GM13976 (cell line): ENCODE results near the gene AQP2.

Experiments
- DNase-seq: peaks from one replicate; pipeline ENCODE4 v3.0.0; 2012; ENCODE audit warnings: low spot score
- in situ Hi-C: fragments of 300-500 bp; cut with MboI; formaldehyde crosslinking; loops from one replicate; pipeline ENCODE4 v1.12.0; 2022; ENCODE audit warnings: low sequenced_read_pairs, mixed read lengths, inconsistent platforms; ENCODE audit not compliant: unreplicated experiment
- TF ChIP-seq, protein P1 (sequence below): IDR thresholded peaks from 2 replicates; pipeline ENCODE4 v1.5.1; 2012; ENCODE audit warnings: borderline replicate concordance, mild to moderate bottlenecking; ENCODE audit not compliant: insufficient read depth; ENCODE audit errors: extremely low read depth, missing control alignments, control extremely low read depth

The AQP2 gene

GRCh38 chr12:49941556-49942511 lies 8.7 kb upstream of the AQP2 start:
- DNase-seq, result no peak
- TF ChIP-seq, protein P1, sequence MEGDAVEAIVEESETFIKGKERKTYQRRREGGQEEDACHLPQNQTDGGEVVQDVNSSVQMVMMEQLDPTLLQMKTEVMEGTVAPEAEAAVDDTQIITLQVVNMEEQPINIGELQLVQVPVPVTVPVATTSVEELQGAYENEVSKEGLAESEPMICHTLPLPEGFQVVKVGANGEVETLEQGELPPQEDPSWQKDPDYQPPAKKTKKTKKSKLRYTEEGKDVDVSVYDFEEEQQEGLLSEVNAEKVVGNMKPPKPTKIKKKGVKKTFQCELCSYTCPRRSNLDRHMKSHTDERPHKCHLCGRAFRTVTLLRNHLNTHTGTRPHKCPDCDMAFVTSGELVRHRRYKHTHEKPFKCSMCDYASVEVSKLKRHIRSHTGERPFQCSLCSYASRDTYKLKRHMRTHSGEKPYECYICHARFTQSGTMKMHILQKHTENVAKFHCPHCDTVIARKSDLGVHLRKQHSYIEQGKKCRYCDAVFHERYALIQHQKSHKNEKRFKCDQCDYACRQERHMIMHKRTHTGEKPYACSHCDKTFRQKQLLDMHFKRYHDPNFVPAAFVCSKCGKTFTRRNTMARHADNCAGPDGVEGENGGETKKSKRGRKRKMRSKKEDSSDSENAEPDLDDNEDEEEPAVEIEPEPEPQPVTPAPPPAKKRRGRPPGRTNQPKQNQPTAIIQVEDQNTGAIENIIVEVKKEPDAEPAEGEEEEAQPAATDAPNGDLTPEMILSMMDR, result no peak
- in situ Hi-C loops, result no loop called here

DNA sequence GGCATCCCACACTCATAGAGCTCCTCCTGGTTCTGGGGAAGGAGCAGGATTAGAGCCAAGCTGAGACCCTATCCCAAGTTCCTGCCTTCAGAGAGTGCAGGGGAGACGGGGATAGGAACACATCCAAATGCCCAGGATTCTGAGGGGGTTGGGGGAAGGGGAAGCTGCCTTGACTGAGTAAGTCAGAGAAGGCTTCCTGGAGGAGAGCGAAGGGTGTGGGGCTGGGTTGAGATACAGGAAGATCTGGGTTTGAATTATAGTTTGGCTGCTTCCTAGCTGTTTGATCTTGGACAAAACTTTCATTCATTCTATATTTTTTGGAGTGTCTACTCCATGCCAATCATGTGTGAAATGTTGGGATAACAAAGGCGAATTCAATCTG lies 8.0 kb upstream of the AQP2 start:
- DNase-seq, result no peak
- TF ChIP-seq, protein P1, result no peak
- in situ Hi-C loops, result no loop called here

DNA sequence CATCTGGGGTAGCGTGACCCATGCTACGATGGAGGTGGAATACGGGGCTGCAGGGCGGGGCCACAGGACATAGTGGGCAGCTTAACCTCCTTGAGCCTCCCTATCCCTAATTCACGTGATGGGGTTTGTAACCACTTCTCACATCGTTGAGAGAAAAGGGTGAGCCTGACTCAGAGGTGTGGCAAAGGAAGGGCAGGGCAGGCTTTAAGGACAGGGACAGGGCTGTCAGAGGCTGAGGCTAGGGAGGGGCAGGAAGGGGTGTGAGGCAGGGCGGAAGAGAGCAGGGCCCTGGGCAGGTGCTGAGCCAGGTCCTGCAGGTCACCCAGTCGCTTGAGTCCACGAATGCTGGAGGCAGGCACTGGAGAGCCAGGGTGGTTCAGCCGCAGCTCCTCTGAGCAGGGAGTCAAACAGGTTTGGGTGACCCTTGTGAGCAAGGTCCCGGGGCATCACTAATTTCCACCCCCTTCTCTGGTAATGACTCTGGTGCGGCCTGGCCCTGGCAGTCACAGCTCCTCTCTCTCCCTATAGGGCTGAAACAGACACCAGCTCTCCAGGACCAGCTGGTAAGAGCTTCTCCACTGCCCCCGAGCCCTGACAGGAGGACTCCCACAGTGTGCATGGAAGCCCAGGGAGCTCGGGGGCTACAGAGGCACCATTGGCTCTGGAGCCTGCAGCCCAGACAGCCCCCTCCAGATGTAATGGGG lies 7.5 kb upstream of the AQP2 start:
- in situ Hi-C loops, result no loop called here
- TF ChIP-seq, protein P1, result no peak
- no peak for DNase-seq

DNA sequence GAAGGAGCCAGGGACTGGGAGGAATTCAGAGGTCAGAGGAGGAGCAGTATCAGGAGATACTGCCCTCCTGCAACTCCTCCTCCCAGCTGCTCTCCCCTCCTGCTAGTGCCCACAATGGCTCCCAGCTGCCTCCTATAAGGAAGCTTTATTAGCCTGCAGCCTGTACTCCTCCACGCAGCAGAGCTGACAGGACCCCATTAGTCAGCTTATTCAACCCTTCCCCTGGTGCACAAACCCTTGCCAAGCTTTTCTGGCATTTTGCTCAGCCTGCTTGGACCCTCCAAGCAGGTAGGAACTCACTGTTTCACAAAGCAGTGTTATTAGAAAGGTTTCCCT lies 6.9 kb upstream of the AQP2 start:
- no peak for DNase-seq
- TF ChIP-seq, protein P1, result no peak
- in situ Hi-C loops, result no loop called here

- no peak for DNase-seq
- in situ Hi-C loops, result no loop called here
- TF ChIP-seq, protein P1, result no peak
Observed at GRCh38 chr12:49944046-49944445, 6.5 kb upstream of the AQP2 start.

DNA sequence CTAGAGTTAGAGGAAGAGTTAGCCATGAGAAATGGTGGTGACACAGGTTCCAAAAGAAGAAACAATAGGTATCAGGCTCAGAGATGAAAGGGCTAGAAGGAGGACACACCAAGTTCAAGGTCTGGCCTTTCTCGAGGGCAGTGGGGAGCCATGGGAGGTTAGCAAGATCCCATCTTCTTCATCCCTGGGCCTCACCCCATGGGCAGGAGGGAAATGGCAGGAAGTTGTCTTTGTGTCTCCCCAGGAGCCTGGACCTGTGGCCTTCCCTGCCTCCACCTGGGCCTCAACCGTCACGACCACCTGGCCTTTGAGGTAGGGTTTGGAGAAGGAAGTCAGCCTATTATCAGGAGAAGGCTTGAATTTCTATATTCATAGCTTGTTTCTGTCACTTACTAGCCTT lies 5.8 kb upstream of the AQP2 start:
- in situ Hi-C loops, result no loop called here
- no peak for DNase-seq

More for the DNA sequence above, 5.8 kb upstream of the AQP2 start:
- TF ChIP-seq, protein P1, result no peak
